K562 (cell line): ENCODE data around the gene SORCS2.

Source experiments
- BHLHE40 ChIP-seq: IDR thresholded peaks from 2 replicates; pipeline ENCODE4 v1.6.1; 2011; ENCODE audit warnings: low read length, improper control_type of control experiment
- CTCF ChIP-seq, 3 experiments: IDR thresholded peaks in 2 of 3; conservative IDR thresholded peaks in 1 of 3; 2 replicates each; pipeline ENCODE4 v1.5.1; 2011 to 2012; ENCODE audit warnings: low read length in 3 of 3, mild to moderate bottlenecking in 3 of 3, control low read depth in 2 of 3, improper control_type of control experiment in 1 of 3, inconsistent platforms in 1 of 3, low read depth in 1 of 3, mixed read lengths in 1 of 3, moderate library complexity in 1 of 3; ENCODE audit not compliant: insufficient read depth in 2 of 3
- FOXK1 ChIP-seq: sonication (generic); formaldehyde crosslinking; IDR thresholded peaks from 2 replicates; pipeline ENCODE4 v1.8.0; 2022; ENCODE audit warnings: missing genetic modification reagents, mild to moderate bottlenecking, borderline replicate concordance
- KAT8 ChIP-seq: fragments of 450-650 bp; IDR thresholded peaks from 2 replicates; pipeline ENCODE4 v1.6.1; 2016; ENCODE audit warnings: low read depth, mild to moderate bottlenecking
- LARP7 ChIP-seq: fragments of 450-650 bp; IDR thresholded peaks from 2 replicates; pipeline ENCODE4 v1.6.1; 2016
- MCM7 ChIP-seq, 2 experiments: fragments of 450-650 bp; IDR thresholded peaks; 2 replicates each; pipeline ENCODE4 v1.6.1; 2016 to 2018
- NRF1 ChIP-seq, 2 experiments: fragments of 450-650 bp; IDR thresholded peaks in 1 of 2; conservative IDR thresholded peaks in 1 of 2; 2 replicates each; pipeline ENCODE4 v1.6.1; 2014; ENCODE audit warnings: mild to moderate bottlenecking in 2 of 2
- RBM34 ChIP-seq: fragments of 200-400 bp; formaldehyde crosslinking; IDR thresholded peaks from 2 replicates; pipeline ENCODE4 v1.6.1; 2018; ENCODE audit warnings: low read length, borderline replicate concordance; ENCODE audit not compliant: insufficient read depth
- ZNF140 ChIP-seq: fragments of 250-450 bp; sonication (Bioruptor Pico); IDR thresholded peaks from 2 replicates; pipeline ENCODE4 v1.8.0; 2021; ENCODE audit warnings: moderate library complexity, mild to moderate bottlenecking, inconsistent platforms
- ZNF24 ChIP-seq: fragments of 450-650 bp; IDR thresholded peaks from 2 replicates; pipeline ENCODE4 v1.6.1; 2016
- ZNF449 ChIP-seq: fragments of 250-450 bp; sonication (Bioruptor Pico); IDR thresholded peaks from 2 replicates; pipeline ENCODE4 v1.8.0; 2022; ENCODE audit warnings: moderate library complexity, mild to moderate bottlenecking, inconsistent platforms
- ZZZ3 ChIP-seq: fragments of 450-650 bp; IDR thresholded peaks from 2 replicates; pipeline ENCODE4 v1.6.1; 2016; ENCODE audit warnings: antibody characterized with exemption, mild to moderate bottlenecking, moderate library complexity
- TF ChIP-seq, protein P1 (sequence below): sonication (generic); formaldehyde crosslinking; IDR thresholded peaks from 2 replicates; pipeline ENCODE4 v1.5.0; 2020; ENCODE audit warnings: missing genetic modification reagents
- TF ChIP-seq, protein P2 (sequence below), 2 experiments: fragments of 450-650 bp; formaldehyde crosslinking in 1 of 2; IDR thresholded peaks; 2 replicates each; pipeline versions ENCODE4 v1.4.0 to v1.6.1; 2014 to 2020; ENCODE audit warnings: mild to moderate bottlenecking in 2 of 2, borderline replicate concordance in 1 of 2, low read depth in 1 of 2

DNA sequence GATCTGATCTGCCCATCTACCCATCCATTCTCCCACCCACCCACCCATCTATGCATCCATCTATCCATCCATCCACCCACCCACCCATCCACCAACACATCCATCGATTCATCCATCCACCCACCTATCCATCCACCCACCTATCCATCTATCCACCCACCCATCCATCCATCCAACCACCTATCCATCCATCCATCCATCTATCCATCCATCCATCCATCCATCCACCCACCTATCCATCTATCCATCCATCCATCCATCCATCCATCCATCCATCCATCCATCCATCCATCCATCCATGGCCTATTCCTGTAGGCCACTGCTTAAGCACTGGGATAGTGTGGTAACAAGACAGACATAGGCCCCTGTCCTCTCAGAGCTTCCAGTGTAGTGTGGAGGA lies 69.8 kb downstream of the SORCS2 start:
- TF ChIP-seq KAT8 (no peak), ZNF24 (no peak), ZNF140 (CRISPR knock-in tag) (no peak), BHLHE40 (no peak), ZZZ3 (no peak), NRF1 (conservative IDR thresholded peaks at IDR 0.05 in 1 of 2, IDR thresholded peaks at IDR 0.05 in 1 of 2) (no peak), LARP7 (no peak), CTCF (IDR thresholded peaks at IDR 0.05 in 2 of 3, conservative IDR thresholded peaks at IDR 0.05 in 1 of 3; ENCODE audit: insufficient read depth in 2 of 3, low read depth in 1 of 3, low read length in 3 of 3) (no peak), MCM7 (IDR thresholded peaks at IDR 0.05) (no peak), ZNF449 (CRISPR knock-in tag) (no peak), RBM34 (no peak), FOXK1 (CRISPR knock-in tag) (no peak)
- TF ChIP-seq, protein P1, sequence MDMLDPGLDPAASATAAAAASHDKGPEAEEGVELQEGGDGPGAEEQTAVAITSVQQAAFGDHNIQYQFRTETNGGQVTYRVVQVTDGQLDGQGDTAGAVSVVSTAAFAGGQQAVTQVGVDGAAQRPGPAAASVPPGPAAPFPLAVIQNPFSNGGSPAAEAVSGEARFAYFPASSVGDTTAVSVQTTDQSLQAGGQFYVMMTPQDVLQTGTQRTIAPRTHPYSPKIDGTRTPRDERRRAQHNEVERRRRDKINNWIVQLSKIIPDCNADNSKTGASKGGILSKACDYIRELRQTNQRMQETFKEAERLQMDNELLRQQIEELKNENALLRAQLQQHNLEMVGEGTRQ = no peak
- TF ChIP-seq, protein P2, sequence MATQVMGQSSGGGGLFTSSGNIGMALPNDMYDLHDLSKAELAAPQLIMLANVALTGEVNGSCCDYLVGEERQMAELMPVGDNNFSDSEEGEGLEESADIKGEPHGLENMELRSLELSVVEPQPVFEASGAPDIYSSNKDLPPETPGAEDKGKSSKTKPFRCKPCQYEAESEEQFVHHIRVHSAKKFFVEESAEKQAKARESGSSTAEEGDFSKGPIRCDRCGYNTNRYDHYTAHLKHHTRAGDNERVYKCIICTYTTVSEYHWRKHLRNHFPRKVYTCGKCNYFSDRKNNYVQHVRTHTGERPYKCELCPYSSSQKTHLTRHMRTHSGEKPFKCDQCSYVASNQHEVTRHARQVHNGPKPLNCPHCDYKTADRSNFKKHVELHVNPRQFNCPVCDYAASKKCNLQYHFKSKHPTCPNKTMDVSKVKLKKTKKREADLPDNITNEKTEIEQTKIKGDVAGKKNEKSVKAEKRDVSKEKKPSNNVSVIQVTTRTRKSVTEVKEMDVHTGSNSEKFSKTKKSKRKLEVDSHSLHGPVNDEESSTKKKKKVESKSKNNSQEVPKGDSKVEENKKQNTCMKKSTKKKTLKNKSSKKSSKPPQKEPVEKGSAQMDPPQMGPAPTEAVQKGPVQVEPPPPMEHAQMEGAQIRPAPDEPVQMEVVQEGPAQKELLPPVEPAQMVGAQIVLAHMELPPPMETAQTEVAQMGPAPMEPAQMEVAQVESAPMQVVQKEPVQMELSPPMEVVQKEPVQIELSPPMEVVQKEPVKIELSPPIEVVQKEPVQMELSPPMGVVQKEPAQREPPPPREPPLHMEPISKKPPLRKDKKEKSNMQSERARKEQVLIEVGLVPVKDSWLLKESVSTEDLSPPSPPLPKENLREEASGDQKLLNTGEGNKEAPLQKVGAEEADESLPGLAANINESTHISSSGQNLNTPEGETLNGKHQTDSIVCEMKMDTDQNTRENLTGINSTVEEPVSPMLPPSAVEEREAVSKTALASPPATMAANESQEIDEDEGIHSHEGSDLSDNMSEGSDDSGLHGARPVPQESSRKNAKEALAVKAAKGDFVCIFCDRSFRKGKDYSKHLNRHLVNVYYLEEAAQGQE (IDR thresholded peaks at IDR 0.05; ENCODE audit: borderline replicate concordance) = no peak
- TF ChIP-seq, protein P2 (CRISPR knock-in tag; IDR thresholded peaks at IDR 0.05; ENCODE audit: low read depth) = no peak
